Stimulated activated naive CD8-positive, alpha-beta T cell treated with anti-CD3 and anti-CD28 coated beads, Interleukin-15, amount 100 ng/mL, for 72 hours (primary cell): Measurements from ENCODE around the gene ATP8B3.

ENCODE experiments used
- ATAC-seq: fragments of 150-1000 bp; cut with Tn5 transposase; 2 replicates; pipeline ENCODE4 v1.10.0; 2021; ENCODE audit warnings: mild to moderate bottlenecking, moderate library complexity
- DNase-seq, 2 donors: peaks; one replicate each; pipeline ENCODE4 v3.0.0; 2021 to 2022
- H3K27ac Mint-ChIP-seq, 2 donors: one replicate each; pipeline ENCODE4 v1.8.0; 2022; ENCODE audit warnings: mild to moderate bottlenecking in 2 of 2, mixed read lengths in 2 of 2, moderate library complexity in 2 of 2
- H3K27me3 Mint-ChIP-seq: one replicate; pipeline ENCODE4 v1.8.0; 2022; ENCODE audit warnings: mixed read lengths
- H3K4me1 Mint-ChIP-seq: one replicate; pipeline ENCODE4 v1.8.0; 2022; ENCODE audit warnings: mild to moderate bottlenecking, mixed read lengths
- H3K4me3 Mint-ChIP-seq, 2 donors: one replicate each; pipeline ENCODE4 v1.8.0; 2022; ENCODE audit warnings: mild to moderate bottlenecking in 2 of 2, mixed read lengths in 2 of 2, moderate library complexity in 1 of 2
- H3K9me3 Mint-ChIP-seq, 2 donors: one replicate each; pipeline ENCODE4 v1.8.0; 2022; ENCODE audit warnings: mixed read lengths in 2 of 2

ATP8B3 gene

GRCh38 chr19:1853295-1854038 is 41.4 kb upstream of the ATP8B3 start:
- DNase-seq (peak; percentile 87 to 89), ATAC-seq (peak; percentile 40)
- Mint-ChIP-seq H3K27ac (peak overlapping the region; percentile 95 to 96), H3K27me3 (no peaks in the 10 kb centered on the region), H3K9me3 (no peaks in the 10 kb centered on the region), H3K4me1 (peaks cover 81% of the 10 kb centered on the region), H3K4me3 (peak overlapping the region; percentile 76 to 84)

GRCh38 chr19:1852581-1853128 is 40.6 kb upstream of the ATP8B3 start:
- no peaks in the 10 kb centered on the region for H3K27me3 Mint-ChIP-seq
- peaks cover 73% of the 10 kb centered on the region for H3K4me1 Mint-ChIP-seq
- ATAC-seq, result no peak
- peak overlapping the region; percentile 53 to 84 for H3K4me3 Mint-ChIP-seq
- H3K9me3 Mint-ChIP-seq, result no peaks in the 10 kb centered on the region
- peak overlapping the region in 1 of 2 donors; percentile 48 for H3K27ac Mint-ChIP-seq
- no peak for DNase-seq

- peak overlapping the region in 1 of 2 donors; percentile 48 for H3K27ac Mint-ChIP-seq
- no peaks in the 10 kb centered on the region for H3K27me3 Mint-ChIP-seq
- H3K4me1 Mint-ChIP-seq, result peaks cover 73% of the 10 kb centered on the region
- ATAC-seq (no peak), DNase-seq (peak in 1 of 2 donors; percentile 51)
- H3K4me3 Mint-ChIP-seq, result peak overlapping the region; percentile 62 to 84
- no peaks in the 10 kb centered on the region for H3K9me3 Mint-ChIP-seq
Measured at GRCh38 chr19:1851654-1852580, 39.8 kb upstream of the ATP8B3 start.

GRCh38 chr19:1850809-1851653 is 39.0 kb upstream of the ATP8B3 start:
- DNase-seq, result no peak
- Mint-ChIP-seq H3K9me3 (no peaks in the 10 kb centered on the region), H3K27ac (peak overlapping the region; percentile 19 to 38), H3K27me3 (no peaks in the 10 kb centered on the region), H3K4me1 (peaks cover 82% of the 10 kb centered on the region), H3K4me3 (peak overlapping the region; percentile 62 to 76)
- no peak for ATAC-seq

- Mint-ChIP-seq H3K27ac (no peak overlapping the region), H3K4me1 (peaks cover 85% of the 10 kb centered on the region), H3K9me3 (no peaks in the 10 kb centered on the region), H3K27me3 (no peaks in the 10 kb centered on the region), H3K4me3 (no peak overlapping the region)
- ATAC-seq, result no peak
- DNase-seq, result no peak
Measured at GRCh38 chr19:1849886-1850398, 37.9 kb upstream of the ATP8B3 start.

- Mint-ChIP-seq H3K27ac (peak overlapping the region; percentile 96 to 99), H3K9me3 (no peaks in the 10 kb centered on the region), H3K4me1 (peaks cover 85% of the 10 kb centered on the region), H3K27me3 (no peaks in the 10 kb centered on the region), H3K4me3 (peak overlapping the region in 1 of 2 donors; percentile 82)
- ATAC-seq (no peak), DNase-seq (no peak)
Measured at GRCh38 chr19:1849132-1849474, 37.0 kb upstream of the ATP8B3 start.

- peak within 1 kb of the TSS; percentile 91 to 94 for H3K4me3 Mint-ChIP-seq
- peak; percentile 82 for ATAC-seq
- H3K9me3 Mint-ChIP-seq, result no peaks in the 10 kb centered on the region
- peaks cover 85% of the 10 kb centered on the region for H3K4me1 Mint-ChIP-seq
- H3K27me3 Mint-ChIP-seq, result no peaks in the 10 kb centered on the region
- DNase-seq, result peak; percentile 98 to 99
- H3K27ac Mint-ChIP-seq, result peak within 1 kb of the TSS; percentile 98 to 99
Measured at GRCh38 chr19:1848399-1849131, 36.5 kb upstream of the ATP8B3 start, which contains the start of gene REXO1. Gene REXO1, minus strand, starts transcription at chr19:1848483. Its CDS starts 125 bp downstream, at chr19:1848358.

GRCh38 chr19:1847684-1848398 is 35.8 kb upstream of the ATP8B3 start:
- Mint-ChIP-seq H3K4me1 (peaks cover 82% of the 10 kb centered on the region), H3K4me3 (peak overlapping the region; percentile 91 to 94), H3K27me3 (no peaks in the 10 kb centered on the region), H3K27ac (peak overlapping the region; percentile 98 to 99), H3K9me3 (no peaks in the 10 kb centered on the region)
- ATAC-seq, result peak; percentile 56
- peak in 1 of 2 donors; percentile 38 for DNase-seq

- Mint-ChIP-seq H3K27ac (peak overlapping the region; percentile 98 to 99), H3K9me3 (no peaks in the 10 kb centered on the region), H3K4me1 (peaks cover 82% of the 10 kb centered on the region), H3K4me3 (peak overlapping the region; percentile 91 to 94), H3K27me3 (no peaks in the 10 kb centered on the region)
- ATAC-seq (no peak), DNase-seq (no peak)
Measured at GRCh38 chr19:1847348-1847683, 35.2 kb upstream of the ATP8B3 start.

GRCh38 chr19:1846517-1847204 is 34.6 kb upstream of the ATP8B3 start:
- Mint-ChIP-seq H3K27me3 (no peaks in the 10 kb centered on the region), H3K4me3 (peak overlapping the region; percentile 91 to 94), H3K27ac (peak overlapping the region; percentile 82 to 99), H3K9me3 (no peaks in the 10 kb centered on the region), H3K4me1 (peaks cover 84% of the 10 kb centered on the region)
- DNase-seq (no peak), ATAC-seq (no peak)

- no peaks in the 10 kb centered on the region for H3K9me3 Mint-ChIP-seq
- DNase-seq (no peak), ATAC-seq (no peak)
- H3K27me3 Mint-ChIP-seq, result no peaks in the 10 kb centered on the region
- peak overlapping the region in 1 of 2 donors; percentile 90 for H3K27ac Mint-ChIP-seq
- peak overlapping the region in 1 of 2 donors; percentile 94 for H3K4me3 Mint-ChIP-seq
- peaks cover 85% of the 10 kb centered on the region for H3K4me1 Mint-ChIP-seq
Measured at GRCh38 chr19:1845642-1846041, 33.6 kb upstream of the ATP8B3 start.

- Mint-ChIP-seq H3K27ac (peak overlapping the region; percentile 72 to 90), H3K27me3 (no peaks in the 10 kb centered on the region), H3K4me3 (no peak overlapping the region), H3K9me3 (no peaks in the 10 kb centered on the region), H3K4me1 (peaks cover 85% of the 10 kb centered on the region)
- ATAC-seq (no peak), DNase-seq (no peak)
Measured at GRCh38 chr19:1845125-1845515, 33.0 kb upstream of the ATP8B3 start.

- Mint-ChIP-seq H3K4me1 (peaks cover 86% of the 10 kb centered on the region), H3K4me3 (peak overlapping the region in 1 of 2 donors; percentile 26), H3K9me3 (no peaks in the 10 kb centered on the region), H3K27me3 (no peaks in the 10 kb centered on the region), H3K27ac (peak overlapping the region in 1 of 2 donors; percentile 72)
- ATAC-seq, result no peak
- no peak for DNase-seq
Measured at GRCh38 chr19:1844513-1845124, 32.5 kb upstream of the ATP8B3 start.
